ENCODE data around the gene SPATA31D4.

DNA sequence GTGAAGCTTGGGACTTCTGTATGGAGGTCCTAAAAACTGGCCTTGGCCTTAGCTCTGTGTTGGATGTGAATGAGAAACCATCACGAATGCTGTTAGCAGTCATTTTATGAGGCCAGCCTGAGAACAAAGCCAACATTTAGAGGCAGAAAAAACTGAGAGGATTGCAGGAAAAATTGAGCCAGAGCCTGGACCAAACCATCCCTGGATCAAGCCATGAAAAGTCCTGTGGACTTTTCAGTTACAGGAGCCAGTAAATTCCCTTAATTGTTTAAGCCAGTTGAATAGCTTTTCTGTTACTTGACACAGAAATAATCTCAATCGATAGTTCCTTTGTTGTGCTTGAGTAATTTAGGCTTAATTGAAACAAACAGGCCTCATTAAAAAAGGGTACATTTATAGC is 42.6 kb upstream of the SPATA31D4 start:
- TF ChIP-seq, protein P1, sequence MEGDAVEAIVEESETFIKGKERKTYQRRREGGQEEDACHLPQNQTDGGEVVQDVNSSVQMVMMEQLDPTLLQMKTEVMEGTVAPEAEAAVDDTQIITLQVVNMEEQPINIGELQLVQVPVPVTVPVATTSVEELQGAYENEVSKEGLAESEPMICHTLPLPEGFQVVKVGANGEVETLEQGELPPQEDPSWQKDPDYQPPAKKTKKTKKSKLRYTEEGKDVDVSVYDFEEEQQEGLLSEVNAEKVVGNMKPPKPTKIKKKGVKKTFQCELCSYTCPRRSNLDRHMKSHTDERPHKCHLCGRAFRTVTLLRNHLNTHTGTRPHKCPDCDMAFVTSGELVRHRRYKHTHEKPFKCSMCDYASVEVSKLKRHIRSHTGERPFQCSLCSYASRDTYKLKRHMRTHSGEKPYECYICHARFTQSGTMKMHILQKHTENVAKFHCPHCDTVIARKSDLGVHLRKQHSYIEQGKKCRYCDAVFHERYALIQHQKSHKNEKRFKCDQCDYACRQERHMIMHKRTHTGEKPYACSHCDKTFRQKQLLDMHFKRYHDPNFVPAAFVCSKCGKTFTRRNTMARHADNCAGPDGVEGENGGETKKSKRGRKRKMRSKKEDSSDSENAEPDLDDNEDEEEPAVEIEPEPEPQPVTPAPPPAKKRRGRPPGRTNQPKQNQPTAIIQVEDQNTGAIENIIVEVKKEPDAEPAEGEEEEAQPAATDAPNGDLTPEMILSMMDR (IDR thresholded peaks at IDR 0.05 in 4 of 5, conservative IDR thresholded peaks at IDR 0.05 in 1 of 5), result no peak
- no peak for TF ChIP-seq POLR2A (IDR thresholded peaks at IDR 0.05)
